GM19025 (cell line): Measurements from ENCODE around the gene AMZ1.
"Not testable (repeated sequence)": the region's sequence is repeated elsewhere in the genome, so short reads cannot be mapped to it uniquely, and the experiment has no call there.

Experiments
- ATAC-seq: cut with Tn5 transposase; IDR thresholded peaks from one replicate; pipeline ENCODE4 v1.9.1; 2021; ENCODE audit warnings: mild to moderate bottlenecking, low read depth, moderate library complexity; ENCODE audit not compliant: unreplicated experiment

The AMZ1 gene

GRCh38 chr7:2724453-2725177 lies 36.6 kb downstream of the AMZ1 start:
- no peak for ATAC-seq

GRCh38 chr7:2725178-2726105 lies 37.4 kb downstream of the AMZ1 start:
- ATAC-seq = no peak

- ATAC-seq = no peak
Observed at GRCh38 chr7:2726316-2727018, 38.5 kb downstream of the AMZ1 start.

GRCh38 chr7:2727206-2727605 lies 39.2 kb downstream of the AMZ1 start:
- not testable (repeated sequence) for ATAC-seq

GRCh38 chr7:2728316-2729030 lies 40.5 kb downstream of the AMZ1 start:
- ATAC-seq = no peak

GRCh38 chr7:2729031-2729892 lies 41.3 kb downstream of the AMZ1 start:
- ATAC-seq = no peak

- ATAC-seq = no peak
Observed at GRCh38 chr7:2729893-2730716, 42.1 kb downstream of the AMZ1 start.

- ATAC-seq = no peak
Observed at GRCh38 chr7:2730846-2731770, 43.1 kb downstream of the AMZ1 start.

- no peak for ATAC-seq
Observed at GRCh38 chr7:2732388-2732787, 44.4 kb downstream of the AMZ1 start.

- ATAC-seq = no peak
Observed at GRCh38 chr7:2732959-2733584, 45.1 kb downstream of the AMZ1 start.

GRCh38 chr7:2734084-2734686 lies 46.2 kb downstream of the AMZ1 start:
- no peak for ATAC-seq

GRCh38 chr7:2734751-2735571 lies 47.0 kb downstream of the AMZ1 start:
- ATAC-seq = no peak

GRCh38 chr7:2735744-2736143 lies 47.7 kb downstream of the AMZ1 start:
- no peak for ATAC-seq

- ATAC-seq = no peak
Observed at GRCh38 chr7:2736411-2736914, 48.5 kb downstream of the AMZ1 start.

GRCh38 chr7:2737005-2737743 lies 49.2 kb downstream of the AMZ1 start:
- not testable (repeated sequence) for ATAC-seq
